Esophagus squamous epithelium (tissue), 5 donors: ENCODE data around the gene UBE2J2. TPM values are rescaled to one million over a fixed set of nuclear protein-coding genes. Genes with fewer than 3 reads are reported as not detected.
A peak's percentile ranks its signal among the peaks of the same experiment; 100 is the strongest.

Source experiments
- DNase-seq: peaks from one replicate; lab custom pipeline; 2025; lab: John Stamatoyannopoulos, UW
- H3K27ac ChIP-seq, 4 donors: fragments of 200-600 bp; sonication (generic); one replicate each; pipeline ENCODE4 v1.5.1; 2016 to 2019; ENCODE audit warnings: mild to moderate bottlenecking in 1 of 4
- H3K27me3 ChIP-seq, 4 donors: fragments of 200-600 bp; sonication (generic); 1 replicate in 3 of 4; 2 replicates in 1 of 4; pipeline versions ENCODE4 v1.5.1 to v1.6.0; 2017 to 2021; ENCODE audit warnings: antibody characterized with exemption in 1 of 4
- H3K36me3 ChIP-seq, 3 donors: fragments of 200-600 bp; sonication (generic); one replicate each; pipeline ENCODE4 v1.5.1; 2016 to 2019
- H3K4me1 ChIP-seq, 3 donors: fragments of 200-600 bp; sonication (generic); one replicate each; pipeline ENCODE4 v1.5.1; 2017 to 2019
- H3K4me3 ChIP-seq, 4 donors: fragments of 200-600 bp; sonication (generic); 1 replicate in 3 of 4; 2 replicates in 1 of 4; pipeline ENCODE4 v1.5.1; 2016 to 2019; ENCODE audit warnings: mild to moderate bottlenecking in 2 of 4, moderate library complexity in 1 of 4
- H3K9me3 ChIP-seq, 3 donors: fragments of 200-600 bp; sonication (generic); one replicate each; pipeline ENCODE4 v1.5.1; 2016 to 2019
- CTCF ChIP-seq, 6 experiments: fragments of 450-650 bp in 4 of 6; fragments of 200-600 bp in 2 of 6; sonication (generic) in 2 of 6; IDR thresholded peaks; one replicate each; pipeline ENCODE4 v1.5.1; 2016 to 2019; ENCODE audit warnings: antibody characterized with exemption in 6 of 6, mild to moderate bottlenecking in 4 of 6, moderate library complexity in 4 of 6
- POLR2A ChIP-seq, 4 donors: fragments of 450-650 bp; IDR thresholded peaks; one replicate each; pipeline ENCODE4 v1.6.1; 2017; ENCODE audit warnings: antibody characterized with exemption in 4 of 4, mild to moderate bottlenecking in 4 of 4, moderate library complexity in 3 of 4
- WGBS, 2 donors: methylation state at CpG; one replicate each; pipeline ENCODE4 v1.1.5; 2018; 5-methylcytosine and 5-hydroxymethylcytosine counted together
- intact Hi-C: fragments of 100-400 bp; cut with DNase I; formaldehyde crosslinking; loops from one replicate; pipeline ENCODE4 v1.15.0; 2022
- small RNA-seq, 4 donors: library from RNA; depleted of rRNA; stranded (forward); fragments of <200 nt; gene quantifications; one replicate each; pipeline ENCODE3, GENCODE V24; 2016
- total RNA-seq, 4 donors: library from RNA; depleted of rRNA; stranded (reverse); fragments of >200 nt; gene quantifications; one replicate each; pipeline ENCODE4 v1.1.0, GENCODE V29; 2016
- donor health status: DM: yes; HTN: yes; CAD: no.

Gene UBE2J2
- total RNA-seq, 4 donors from 2014 or later = 32.6 to 54.3 (median 42.5) TPM

- no peaks in the 10 kb centered on the region for H3K36me3 ChIP-seq
- H3K4me1 ChIP-seq = peaks cover 32 to 64% (median 35%) of the 10 kb centered on the region in 3 donors
- 18% methylated on average over 5 of the region's 31 CpGs; no CpG with 5 or more reads in 1 of the 2 donors for WGBS, 2 donors
- intact Hi-C loops = no loop called here
- DNase-seq = no peak
- H3K27ac ChIP-seq = peak overlapping the region in 2 of 4 donors; percentile 1 to 18
- no peaks in the 10 kb centered on the region for H3K9me3 ChIP-seq
- peaks cover 0 to 88% (median under 1%) of the 10 kb centered on the region in 4 donors for H3K27me3 ChIP-seq
- TF ChIP-seq CTCF (IDR thresholded peaks at IDR 0.05) = no peak
- H3K4me3 ChIP-seq = peak overlapping the region; percentile 17 to 61 (median 30)
Observed at GRCh38 chr1:1205769-1206375, 67.8 kb downstream of the UBE2J2 start.

- 87% methylated on average over 6 of the region's 19 CpGs; no CpG with 5 or more reads in 1 of the 2 donors for WGBS, 2 donors
- Histone ChIP-seq H3K9me3 (no peaks in the 10 kb centered on the region), H3K4me1 (peaks cover 34 to 71% (median 38%) of the 10 kb centered on the region in 3 donors)
Observed at GRCh38 chr1:1204998-1205768, 68.5 kb downstream of the UBE2J2 start.

GRCh38 chr1:1204425-1204920, 69.2 kb downstream of the UBE2J2 start:
- intact Hi-C loops = no loop called here
- Histone ChIP-seq H3K36me3 (no peaks in the 10 kb centered on the region), H3K4me1 (peaks cover 34 to 71% (median 38%) of the 10 kb centered on the region in 3 donors), H3K27ac (no peak overlapping the region), H3K4me3 (no peak overlapping the region), H3K9me3 (no peaks in the 10 kb centered on the region), H3K27me3 (peaks cover 0 to 84% (median 2%) of the 10 kb centered on the region in 4 donors)
- WGBS, 2 donors = 80% methylated on average over 1 of the region's 8 CpGs; no CpG with 5 or more reads in 1 of the 2 donors
- DNase-seq = no peak
- no peak for TF ChIP-seq POLR2A (IDR thresholded peaks at IDR 0.05)
- no peak for TF ChIP-seq CTCF (IDR thresholded peaks at IDR 0.05)

More at GRCh38 chr1:1204998-1205768, 68.5 kb downstream of the UBE2J2 start:
- intact Hi-C loops = no loop called here
- Histone ChIP-seq H3K27ac (peak overlapping the region in 1 of 4 donors; percentile 1), H3K4me3 (peak overlapping the region in 2 of 4 donors; percentile 39 to 61), H3K36me3 (no peaks in the 10 kb centered on the region), H3K27me3 (peaks cover 0 to 88% (median 2%) of the 10 kb centered on the region in 4 donors)
- DNase-seq = no peak
- TF ChIP-seq POLR2A (IDR thresholded peaks at IDR 0.05) = no peak
- TF ChIP-seq CTCF (IDR thresholded peaks at IDR 0.05) = no peak

Small RNAs within 50 kb of the gene (small RNA-seq; reads per million reads assigned to genes)
- gene MIR6726 = 0 to 50.8 (median 0.16) reads per million in 4 donors

Other genes with a start within 250 kb of the UBE2J2 start
- gene RNF223, start 199.5 kb downstream of the UBE2J2 start, total RNA-seq = 10 to 100 TPM; 11.8 to 25.3 (median 12.3) TPM
- 10 to 100 TPM in 3 of 4 donors, 1 to 10 TPM in 1; 6.9 to 19.6 (median 14.7) TPM for gene C1orf159, start 157.8 kb downstream of the UBE2J2 start, total RNA-seq
- under 1 TPM in 2 of 4 donors, not detected in 2; 0.19 to 0.44 TPM for gene TTLL10, start 100.0 kb downstream of the UBE2J2 start, total RNA-seq
- 10 to 100 TPM in 1 of 4 donors, 1 to 10 TPM in 3; 2.0 to 21.0 (median 2.8) TPM for gene TNFRSF18, start 67.3 kb downstream of the UBE2J2 start, total RNA-seq
- gene TNFRSF4, start 59.7 kb downstream of the UBE2J2 start, total RNA-seq = 1 to 10 TPM in 1 of 4 donors, under 1 TPM in 2, not detected in 1; 0.40 to 1.3 (median 0.57) TPM
- gene SDF4, start 41.9 kb downstream of the UBE2J2 start, total RNA-seq = 10 to 100 TPM; 65.0 to 75.4 (median 67.6) TPM
- 10 to 100 TPM; 13.5 to 17.5 (median 15.6) TPM for gene B3GALT6, start 41.6 kb downstream of the UBE2J2 start, total RNA-seq
- gene C1QTNF12, start 27.1 kb downstream of the UBE2J2 start, total RNA-seq = 1 to 10 TPM in 2 of 4 donors, under 1 TPM in 1, not detected in 1; 0.79 to 3.0 (median 1.7) TPM
- gene SCNN1D, start 6.6 kb upstream of the UBE2J2 start, total RNA-seq = 1 to 10 TPM; 1.1 to 8.3 (median 1.5) TPM
- 10 to 100 TPM; 36.4 to 66.7 (median 56.9) TPM for gene ACAP3, start 34.1 kb upstream of the UBE2J2 start, total RNA-seq
- gene PUSL1, start 34.7 kb upstream of the UBE2J2 start, total RNA-seq = 10 to 100 TPM; 20.0 to 52.5 (median 33.2) TPM
- 10 to 100 TPM; 61.5 to 82.0 (median 63.6) TPM for gene INTS11, start 50.8 kb upstream of the UBE2J2 start, total RNA-seq
- gene CPTP, start 50.9 kb upstream of the UBE2J2 start, total RNA-seq = 10 to 100 TPM; 27.7 to 75.2 (median 33.4) TPM
- under 1 TPM; 0.13 to 0.57 (median 0.30) TPM for gene TAS1R3, start 57.4 kb upstream of the UBE2J2 start, total RNA-seq
- 100 to 1,000 TPM in 1 of 4 donors, 10 to 100 TPM in 3; 63.5 to 111 (median 88.0) TPM for gene DVL1, start 75.6 kb upstream of the UBE2J2 start, total RNA-seq
- 10 to 100 TPM in 2 of 4 donors, 1 to 10 TPM in 1, under 1 TPM in 1; 0.45 to 33.8 (median 12.8) TPM for gene MXRA8, start 84.7 kb upstream of the UBE2J2 start, total RNA-seq
- 100 to 1,000 TPM in 3 of 4 donors, 10 to 100 TPM in 1; 92.7 to 134 (median 123) TPM for gene AURKAIP1, start 101.4 kb upstream of the UBE2J2 start, total RNA-seq
- gene CCNL2, start 125.5 kb upstream of the UBE2J2 start, total RNA-seq = 100 to 1,000 TPM in 2 of 4 donors, 10 to 100 TPM in 2; 42.5 to 213 (median 104) TPM
- gene MRPL20, start 133.4 kb upstream of the UBE2J2 start, total RNA-seq = 100 to 1,000 TPM in 3 of 4 donors, 10 to 100 TPM in 1; 98.0 to 157 (median 116) TPM
- gene ANKRD65, start 147.4 kb upstream of the UBE2J2 start, total RNA-seq = 10 to 100 TPM in 2 of 4 donors, 1 to 10 TPM in 2; 4.7 to 28.3 (median 14.4) TPM
- 10 to 100 TPM; 20.0 to 55.0 (median 34.6) TPM for gene VWA1, start 161.8 kb upstream of the UBE2J2 start, total RNA-seq
- gene ATAD3C, start 175.8 kb upstream of the UBE2J2 start, total RNA-seq = under 1 TPM; under 0.01 to 1.00 (median 0.28) TPM
- gene ATAD3B, start 197.9 kb upstream of the UBE2J2 start, total RNA-seq = 10 to 100 TPM in 3 of 4 donors, 1 to 10 TPM in 1; 9.9 to 40.1 (median 24.1) TPM
- 10 to 100 TPM; 27.0 to 53.8 (median 32.6) TPM for gene ATAD3A, start 238.3 kb upstream of the UBE2J2 start, total RNA-seq